SK-N-SH treated with all-trans-retinoic acid at 6 μM for 48 hours (cell line): Measurements from ENCODE around the gene ARF3.

Experiments
- CSDC2 ChIP-seq: fragments of 250-450 bp; sonication (Bioruptor Pico); IDR thresholded peaks from 2 replicates; pipeline ENCODE4 v1.5.0; 2020; ENCODE audit warnings: mild to moderate bottlenecking, moderate library complexity
- ISL1 ChIP-seq: fragments of 250-450 bp; sonication (Bioruptor Pico); IDR thresholded peaks from 2 replicates; pipeline ENCODE4 v2.1.2; 2022; ENCODE audit warnings: mild to moderate bottlenecking, moderate library complexity
- PPARA ChIP-seq: fragments of 250-450 bp; sonication (Bioruptor Pico); IDR thresholded peaks from 2 replicates; pipeline ENCODE4 v1.5.0; 2020; ENCODE audit warnings: mild to moderate bottlenecking, borderline replicate concordance
- RARB ChIP-seq: fragments of 250-450 bp; sonication (Bioruptor Pico); IDR thresholded peaks from 2 replicates; pipeline ENCODE4 v1.8.0; 2021; ENCODE audit warnings: mild to moderate bottlenecking, moderate library complexity
- ZC3H10 ChIP-seq: fragments of 250-450 bp; sonication (Bioruptor Pico); IDR thresholded peaks from 2 replicates; pipeline ENCODE4 v1.5.1; 2021; ENCODE audit warnings: mild to moderate bottlenecking, moderate library complexity
- ZFP3 ChIP-seq: fragments of 250-450 bp; sonication (Bioruptor Pico); IDR thresholded peaks from 2 replicates; pipeline ENCODE4 v1.5.0; 2020; ENCODE audit warnings: mild to moderate bottlenecking, moderate library complexity
- ZFP30 ChIP-seq: fragments of 450-650 bp; formaldehyde crosslinking; IDR thresholded peaks from 2 replicates; pipeline ENCODE4 v1.5.0; 2022; ENCODE audit warnings: mild to moderate bottlenecking, moderate library complexity
- ZNF565 ChIP-seq: fragments of 450-650 bp; formaldehyde crosslinking; conservative IDR thresholded peaks from 2 replicates; pipeline ENCODE4 v1.5.0; 2020; ENCODE audit warnings: low read depth, mild to moderate bottlenecking, moderate library complexity
- ZNF70 ChIP-seq: fragments of 450-650 bp; formaldehyde crosslinking; IDR thresholded peaks from 2 replicates; pipeline ENCODE4 v1.5.0; 2020; ENCODE audit warnings: mild to moderate bottlenecking, moderate library complexity
- TF ChIP-seq, protein P1 (sequence below): fragments of 250-450 bp; sonication (Bioruptor Pico); IDR thresholded peaks from 2 replicates; pipeline ENCODE4 v1.8.0; 2020; ENCODE audit warnings: mild to moderate bottlenecking, moderate library complexity, borderline replicate concordance
- TF ChIP-seq, protein P2 (sequence below): fragments of 250-450 bp; sonication (Bioruptor Pico); IDR thresholded peaks from 2 replicates; pipeline ENCODE4 v1.5.0; 2020; ENCODE audit warnings: mild to moderate bottlenecking, moderate library complexity

- TF ChIP-seq PPARA (CRISPR knock-in tag) = no peak
- TF ChIP-seq ZNF70 (CRISPR knock-in tag) = no peak
- no peak for TF ChIP-seq ZFP3 (CRISPR knock-in tag)
- TF ChIP-seq, protein P1, sequence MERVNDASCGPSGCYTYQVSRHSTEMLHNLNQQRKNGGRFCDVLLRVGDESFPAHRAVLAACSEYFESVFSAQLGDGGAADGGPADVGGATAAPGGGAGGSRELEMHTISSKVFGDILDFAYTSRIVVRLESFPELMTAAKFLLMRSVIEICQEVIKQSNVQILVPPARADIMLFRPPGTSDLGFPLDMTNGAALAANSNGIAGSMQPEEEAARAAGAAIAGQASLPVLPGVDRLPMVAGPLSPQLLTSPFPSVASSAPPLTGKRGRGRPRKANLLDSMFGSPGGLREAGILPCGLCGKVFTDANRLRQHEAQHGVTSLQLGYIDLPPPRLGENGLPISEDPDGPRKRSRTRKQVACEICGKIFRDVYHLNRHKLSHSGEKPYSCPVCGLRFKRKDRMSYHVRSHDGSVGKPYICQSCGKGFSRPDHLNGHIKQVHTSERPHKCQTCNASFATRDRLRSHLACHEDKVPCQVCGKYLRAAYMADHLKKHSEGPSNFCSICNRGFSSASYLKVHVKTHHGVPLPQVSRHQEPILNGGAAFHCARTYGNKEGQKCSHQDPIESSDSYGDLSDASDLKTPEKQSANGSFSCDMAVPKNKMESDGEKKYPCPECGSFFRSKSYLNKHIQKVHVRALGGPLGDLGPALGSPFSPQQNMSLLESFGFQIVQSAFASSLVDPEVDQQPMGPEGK (CRISPR knock-in tag) = no peak
- TF ChIP-seq ZFP30 = no peak
- TF ChIP-seq CSDC2 = no peak
- TF ChIP-seq ISL1 (CRISPR knock-in tag) = no peak
- TF ChIP-seq, protein P2, sequence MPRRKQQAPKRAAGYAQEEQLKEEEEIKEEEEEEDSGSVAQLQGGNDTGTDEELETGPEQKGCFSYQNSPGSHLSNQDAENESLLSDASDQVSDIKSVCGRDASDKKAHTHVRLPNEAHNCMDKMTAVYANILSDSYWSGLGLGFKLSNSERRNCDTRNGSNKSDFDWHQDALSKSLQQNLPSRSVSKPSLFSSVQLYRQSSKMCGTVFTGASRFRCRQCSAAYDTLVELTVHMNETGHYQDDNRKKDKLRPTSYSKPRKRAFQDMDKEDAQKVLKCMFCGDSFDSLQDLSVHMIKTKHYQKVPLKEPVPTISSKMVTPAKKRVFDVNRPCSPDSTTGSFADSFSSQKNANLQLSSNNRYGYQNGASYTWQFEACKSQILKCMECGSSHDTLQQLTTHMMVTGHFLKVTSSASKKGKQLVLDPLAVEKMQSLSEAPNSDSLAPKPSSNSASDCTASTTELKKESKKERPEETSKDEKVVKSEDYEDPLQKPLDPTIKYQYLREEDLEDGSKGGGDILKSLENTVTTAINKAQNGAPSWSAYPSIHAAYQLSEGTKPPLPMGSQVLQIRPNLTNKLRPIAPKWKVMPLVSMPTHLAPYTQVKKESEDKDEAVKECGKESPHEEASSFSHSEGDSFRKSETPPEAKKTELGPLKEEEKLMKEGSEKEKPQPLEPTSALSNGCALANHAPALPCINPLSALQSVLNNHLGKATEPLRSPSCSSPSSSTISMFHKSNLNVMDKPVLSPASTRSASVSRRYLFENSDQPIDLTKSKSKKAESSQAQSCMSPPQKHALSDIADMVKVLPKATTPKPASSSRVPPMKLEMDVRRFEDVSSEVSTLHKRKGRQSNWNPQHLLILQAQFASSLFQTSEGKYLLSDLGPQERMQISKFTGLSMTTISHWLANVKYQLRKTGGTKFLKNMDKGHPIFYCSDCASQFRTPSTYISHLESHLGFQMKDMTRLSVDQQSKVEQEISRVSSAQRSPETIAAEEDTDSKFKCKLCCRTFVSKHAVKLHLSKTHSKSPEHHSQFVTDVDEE (CRISPR knock-in tag) = no peak
- no peak for TF ChIP-seq ZNF565
- TF ChIP-seq RARB (CRISPR knock-in tag) = no peak
- TF ChIP-seq ZC3H10 (CRISPR knock-in tag) = no peak
These were observed 4.6 kb downstream of the ARF3 start for GRCh38 chr12:48952691-48953090.
